HepG2 (cell line): ENCODE data around the gene ZNF792. TPM values are rescaled to one million over a fixed set of nuclear protein-coding genes. Genes with fewer than 3 reads are reported as not detected.

ENCODE experiments used
- ATF2 ChIP-seq: sonication (generic); formaldehyde crosslinking; IDR thresholded peaks from 2 replicates; pipeline ENCODE4 v1.4.0; 2020; ENCODE audit warnings: missing genetic modification reagents
- HMG20B ChIP-seq: conservative IDR thresholded peaks from 2 replicates; pipeline ENCODE4 v1.6.1; 2016; ENCODE audit warnings: missing genetic modification reagents, missing compliant biosample characterization
- MEF2D ChIP-seq: sonication (generic); formaldehyde crosslinking; IDR thresholded peaks from 2 replicates; pipeline ENCODE4 v1.5.1; 2020; ENCODE audit warnings: mild to moderate bottlenecking, missing genetic modification reagents
- NFKBIZ ChIP-seq: IDR thresholded peaks from 2 replicates; pipeline ENCODE4 v1.6.1; 2018; ENCODE audit warnings: missing genetic modification reagents, missing compliant biosample characterization
- RFXANK ChIP-seq: IDR thresholded peaks from 2 replicates; pipeline ENCODE4 v1.6.1; 2016
- TAF15 ChIP-seq: fragments of 200-400 bp; formaldehyde crosslinking; IDR thresholded peaks from one replicate; pipeline ENCODE4 v1.6.1; 2018; ENCODE audit warnings: mild to moderate bottlenecking, low read depth, low read length; ENCODE audit not compliant: poor library complexity, severe bottlenecking
- XRCC5 ChIP-seq: fragments of 200-400 bp; formaldehyde crosslinking; optimal IDR thresholded peaks from 2 replicates; pipeline ENCODE3; 2017; ENCODE audit warnings: mild to moderate bottlenecking, low read length
- ZC3H13 ChIP-seq: sonication (generic); formaldehyde crosslinking; IDR thresholded peaks from 2 replicates; pipeline ENCODE4 v1.8.1; 2023; ENCODE audit warnings: mild to moderate bottlenecking, missing genetic modification reagents, moderate library complexity
- ZFP36L2 ChIP-seq: sonication (generic); formaldehyde crosslinking; IDR thresholded peaks from 2 replicates; pipeline ENCODE4 v1.4.0; 2020; ENCODE audit warnings: missing genetic modification reagents
- ZMAT5 ChIP-seq: sonication (generic); formaldehyde crosslinking; IDR thresholded peaks from 2 replicates; pipeline ENCODE4 v1.5.0; 2020; ENCODE audit warnings: mild to moderate bottlenecking, low read depth, missing genetic modification reagents, borderline replicate concordance
- ZNF18 ChIP-seq: sonication (generic); formaldehyde crosslinking; IDR thresholded peaks from 2 replicates; pipeline ENCODE4 v1.8.0; 2022; ENCODE audit warnings: mild to moderate bottlenecking, missing genetic modification reagents; ENCODE audit not compliant: insufficient replicate concordance
- ZNF225 ChIP-seq: sonication (generic); formaldehyde crosslinking; IDR thresholded peaks from 2 replicates; pipeline ENCODE4 v1.4.0; 2020; ENCODE audit warnings: mild to moderate bottlenecking, missing genetic modification reagents
- ZNF33B ChIP-seq: sonication (generic); formaldehyde crosslinking; IDR thresholded peaks from 2 replicates; pipeline ENCODE4 v1.5.1; 2020; ENCODE audit warnings: mild to moderate bottlenecking, missing genetic modification reagents
- ZNF354B ChIP-seq: sonication (generic); formaldehyde crosslinking; IDR thresholded peaks from 2 replicates; pipeline ENCODE4 v1.8.0; 2022; ENCODE audit warnings: mild to moderate bottlenecking, missing genetic modification reagents
- ZNF407 ChIP-seq: sonication (generic); formaldehyde crosslinking; IDR thresholded peaks from one replicate; pipeline ENCODE4 v1.5.1; 2020; ENCODE audit warnings: mild to moderate bottlenecking, missing genetic modification reagents; ENCODE audit errors: not compliant biosample characterization
- ZNF644 ChIP-seq: IDR thresholded peaks from 2 replicates; pipeline ENCODE4 v1.6.1; 2016; ENCODE audit warnings: low read depth
- ZNF776 ChIP-seq: sonication (generic); formaldehyde crosslinking; IDR thresholded peaks from 2 replicates; pipeline ENCODE4 v1.4.0; 2020; ENCODE audit warnings: mild to moderate bottlenecking, missing genetic modification reagents
- ZSCAN21 ChIP-seq: sonication (generic); formaldehyde crosslinking; IDR thresholded peaks from 2 replicates; pipeline ENCODE4 v1.8.0; 2022; ENCODE audit warnings: mild to moderate bottlenecking, missing genetic modification reagents, moderate library complexity, borderline replicate concordance
- polyA plus RNA-seq, 8 experiments: library from polyadenylated mRNA; depleted of rRNA in 3 of 8; stranded (reverse) in 7 of 8; unstranded in 1 of 8; fragments of >200 nt; fragmentation: Illumina TruSeq in 4 of 8; extraction: Trizol in 4 of 8; gene quantifications; 2 replicates each; pipeline versions ENCODE4 v1.2.1 to v1.2.3, GENCODE V29; 2011 to 2016; ENCODE audit warnings: low read depth in 4 of 8, missing spikeins in 1 of 8, mixed read lengths in 1 of 8; ENCODE audit not compliant: insufficient read depth in 1 of 8
- total RNA-seq, 5 experiments: library from RNA; depleted of rRNA; stranded (reverse); fragments of >200 nt; fragmentation: Illumina TruSeq; extraction: Trizol; gene quantifications; 2 replicates each; pipeline ENCODE4 v1.2.3, GENCODE V29; 2016; ENCODE audit warnings: low read depth in 1 of 5

The ZNF792 gene
- total and polyA plus RNA-seq, 2 of the 13 experiments (the other 11 are each of a cell fraction or from before 2014, with no cell fraction given) = 5.5 to 11.5 TPM

GRCh38 chr19:35013041-35013819, 49.2 kb upstream of the ZNF792 start (continued):
- TF ChIP-seq XRCC5 (peak; percentile 43), ZNF644 (CRISPR knock-in tag) (no peak), ZFP36L2 (CRISPR knock-in tag) (no peak), ZNF225 (no peak), MEF2D (CRISPR knock-in tag) (no peak), ZMAT5 (CRISPR knock-in tag) (no peak), RFXANK (CRISPR knock-in tag) (no peak), ZNF18 (CRISPR knock-in tag) (no peak), ZNF354B (CRISPR knock-in tag) (no peak), ZNF33B (CRISPR knock-in tag) (0 out of 2 replicates have a peak, but pooled peaks have one; percentile 32), ZC3H13 (CRISPR knock-in tag) (no peak), HMG20B (CRISPR knock-in tag) (no peak), TAF15 (no peak), ATF2 (CRISPR knock-in tag) (0 out of 2 replicates have a peak, but pooled peaks have one; percentile 48), ZSCAN21 (CRISPR knock-in tag) (0 out of 2 replicates have a peak, but pooled peaks have one; percentile 49), NFKBIZ (CRISPR knock-in tag) (no peak), ZNF776 (CRISPR knock-in tag) (no peak), ZNF407 (no peak)
